Hepatocyte (in vitro differentiated cells): ENCODE data around the gene CLIP3.

Experiments used
- CTCF ChIP-seq: fragments of 200-600 bp; sonication (generic); IDR thresholded peaks from 2 replicates; pipeline ENCODE4 v1.5.1; 2016; ENCODE audit warnings: antibody characterized with exemption, mild to moderate bottlenecking; ENCODE audit not compliant: poor library complexity
- EZH2 ChIP-seq: fragments of 200-600 bp; sonication (generic); IDR thresholded peaks from 2 replicates; pipeline ENCODE4 v1.6.1; 2016; ENCODE audit warnings: antibody characterized with exemption, mild to moderate bottlenecking, borderline replicate concordance

GRCh38 chr19:36032251-36033104 is at the start of gene CLIP3:
- TF ChIP-seq CTCF (no peak), EZH2 (no peak)
